GM08714 (cell line): ENCODE results near the gene THAP6.

Source experiments
- H3K4me3 ChIP-seq: fragments of 200-500 bp; sonication (Bioruptor generic); 2 replicates; pipeline ENCODE4 v1.5.1; 2014; ENCODE audit warnings: mild to moderate bottlenecking, low read length, inconsistent platforms
- ZNF274 ChIP-seq: IDR thresholded peaks from 2 replicates; pipeline ENCODE4 v1.6.1; 2012; ENCODE audit warnings: mild to moderate bottlenecking, low read depth, low read length

Gene THAP6

DNA sequence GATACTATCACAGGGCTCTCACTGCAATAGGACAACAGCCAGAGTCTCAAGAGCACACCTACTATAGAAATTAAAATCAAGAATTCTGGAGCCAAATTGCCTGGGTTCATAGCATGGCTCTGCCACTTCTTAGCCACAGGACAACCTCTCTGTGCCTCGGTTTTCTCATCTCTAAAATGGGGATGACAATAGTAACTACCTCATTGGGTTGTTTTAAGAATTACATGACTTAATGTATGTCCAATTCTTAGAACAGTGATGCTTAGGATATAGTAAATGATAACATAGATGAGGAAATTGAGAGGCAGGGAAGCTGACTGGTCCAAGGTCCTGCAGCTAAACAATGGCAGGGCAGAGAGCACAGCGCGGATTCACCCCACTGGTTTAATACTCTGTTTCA lies 30.6 kb downstream of the THAP6 start:
- no peak overlapping the region for H3K4me3 ChIP-seq
- no peak for TF ChIP-seq ZNF274

DNA sequence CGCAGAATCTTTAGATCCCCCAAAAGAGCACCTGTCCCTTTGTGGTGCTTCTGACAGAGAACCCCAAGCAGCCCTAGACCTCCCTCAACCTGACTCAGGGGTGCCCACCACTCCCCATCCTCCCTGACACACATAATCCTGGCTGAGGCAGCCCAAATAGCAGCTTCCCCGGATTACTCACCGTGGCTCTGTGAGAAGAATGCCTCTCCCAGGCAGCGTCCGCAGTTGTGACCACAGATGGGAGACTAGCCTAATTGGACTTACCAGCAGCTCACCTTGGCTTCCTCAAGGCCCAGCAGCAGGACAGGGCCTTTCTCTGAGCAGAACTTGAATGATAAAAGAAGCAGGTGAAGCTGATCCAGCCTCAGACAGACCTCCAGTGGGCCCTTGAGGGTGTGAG lies 31.3 kb downstream of the THAP6 start:
- H3K4me3 ChIP-seq, result no peak overlapping the region
- no peak for TF ChIP-seq ZNF274

DNA sequence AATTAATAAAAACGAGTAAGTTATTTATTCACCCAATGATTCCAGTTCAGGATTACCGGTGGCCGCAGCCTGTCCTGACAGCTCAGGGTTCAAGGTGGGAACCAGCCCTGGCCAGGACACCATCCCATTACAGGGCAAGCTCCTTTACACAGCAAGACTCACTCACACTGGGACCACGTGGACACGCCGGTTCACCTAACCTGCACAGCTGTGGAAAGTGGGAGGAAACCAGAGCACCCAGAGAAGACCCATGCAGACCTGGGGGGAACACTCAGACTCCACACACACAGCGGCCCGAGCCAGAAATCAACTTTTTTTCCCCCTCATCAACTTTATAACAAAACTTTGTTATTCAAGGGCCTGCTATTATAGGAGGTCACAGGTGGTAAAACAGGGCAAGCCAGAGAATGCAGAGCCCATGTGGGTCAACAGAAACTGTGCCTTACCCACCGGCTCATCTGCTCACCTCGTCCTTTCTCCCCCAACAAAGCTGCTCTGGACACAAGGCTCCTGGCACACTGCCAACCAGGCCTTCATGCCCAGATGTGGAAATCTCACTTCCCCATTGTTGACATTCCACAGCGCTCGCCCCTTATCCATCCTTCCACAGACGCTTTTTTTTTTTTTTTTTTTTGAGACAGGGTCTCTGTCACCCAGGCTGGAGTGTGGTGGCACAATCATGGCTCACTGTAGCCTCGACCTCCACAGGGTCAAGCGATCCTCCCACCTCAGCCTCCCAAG lies 33.5 kb downstream of the THAP6 start:
- TF ChIP-seq ZNF274, result no peak
- no peak overlapping the region for H3K4me3 ChIP-seq

DNA sequence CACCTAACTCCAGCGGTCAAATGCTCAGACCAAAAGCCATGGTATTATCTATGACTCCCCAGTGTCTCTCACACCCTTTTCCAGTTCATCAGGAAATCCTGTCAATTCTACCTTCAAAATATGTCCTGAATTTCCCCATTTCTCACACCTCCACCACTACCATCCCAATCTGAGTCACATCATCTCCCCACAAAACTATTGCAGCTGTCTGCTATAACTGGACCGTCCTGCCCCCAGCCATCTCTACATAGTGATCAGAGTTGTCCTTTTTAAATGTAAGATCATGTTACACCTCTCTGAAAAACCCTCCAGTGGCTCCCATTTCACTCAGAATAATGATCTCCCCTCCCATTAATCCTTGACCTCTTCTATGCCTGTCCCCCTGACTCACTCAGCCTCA lies 34.7 kb downstream of the THAP6 start:
- no peak for TF ChIP-seq ZNF274
- no peak overlapping the region for H3K4me3 ChIP-seq

DNA sequence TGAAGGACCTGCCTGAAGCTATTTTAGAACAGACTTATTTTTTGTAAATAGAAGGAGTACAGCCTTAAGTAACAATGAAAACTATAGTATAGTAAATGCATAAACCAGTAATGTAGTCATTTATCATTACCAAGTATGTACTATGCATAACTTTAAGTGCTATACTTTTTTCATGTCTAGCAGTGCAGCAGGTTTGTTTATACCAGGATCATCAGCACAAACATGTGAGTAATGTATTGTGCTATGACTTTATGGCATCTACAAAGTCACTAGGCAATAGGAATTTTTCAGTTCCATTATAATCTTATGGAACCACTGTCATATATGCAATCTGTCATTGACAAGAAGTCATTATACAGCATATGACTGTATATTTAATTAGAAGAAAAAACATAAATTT lies 38.2 kb downstream of the THAP6 start:
- TF ChIP-seq ZNF274, result no peak
- H3K4me3 ChIP-seq, result no peak overlapping the region

DNA sequence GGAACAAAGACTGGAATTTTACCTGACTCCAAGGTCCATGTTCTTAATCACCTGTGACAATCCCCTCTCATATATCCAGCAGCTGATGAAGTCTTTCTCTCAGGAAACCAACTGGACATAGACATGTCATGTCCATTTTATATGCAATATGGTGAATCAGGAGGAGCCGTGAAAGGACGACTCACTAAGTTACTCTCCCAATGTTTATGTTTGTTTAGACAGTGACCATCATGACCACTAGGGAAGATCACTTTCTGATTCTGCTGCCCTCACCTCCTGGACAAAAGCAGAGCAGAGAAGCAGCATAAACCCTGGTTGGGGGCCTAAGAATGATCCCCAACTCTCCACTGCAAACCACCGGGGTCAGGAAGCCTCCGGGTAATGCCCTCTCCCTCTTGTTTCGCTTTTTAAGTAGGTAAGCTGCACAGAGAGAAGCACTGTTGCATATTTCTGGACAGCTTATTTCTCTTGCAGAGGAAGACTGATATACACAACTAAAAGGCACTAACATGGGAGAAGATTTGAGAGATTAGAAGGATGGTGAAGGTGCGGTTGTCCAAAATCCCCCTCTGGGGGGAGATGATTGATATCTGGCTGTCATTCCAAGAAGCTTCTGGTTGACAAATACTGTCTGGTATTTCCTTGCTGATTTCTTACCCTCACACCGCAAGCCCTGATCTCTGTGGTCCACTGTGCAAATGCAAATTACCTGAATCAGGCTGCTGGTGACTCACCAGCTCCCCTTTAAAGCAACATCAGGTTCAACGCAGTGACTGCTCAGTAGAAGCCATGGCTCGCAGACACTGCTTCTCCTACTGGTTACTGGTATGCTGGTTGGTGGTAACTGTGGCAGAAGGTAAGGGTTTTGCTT lies 41.3 kb downstream of the THAP6 start, which contains the start of gene ODAPH:
ODAPH (plus strand) TSS at position 773 of the 871 bp plus-strand sequence; CDS start at position 790, 17 bp downstream.
- H3K4me3 ChIP-seq, result no peak within 1 kb of the TSS
- TF ChIP-seq ZNF274, result no peak

DNA sequence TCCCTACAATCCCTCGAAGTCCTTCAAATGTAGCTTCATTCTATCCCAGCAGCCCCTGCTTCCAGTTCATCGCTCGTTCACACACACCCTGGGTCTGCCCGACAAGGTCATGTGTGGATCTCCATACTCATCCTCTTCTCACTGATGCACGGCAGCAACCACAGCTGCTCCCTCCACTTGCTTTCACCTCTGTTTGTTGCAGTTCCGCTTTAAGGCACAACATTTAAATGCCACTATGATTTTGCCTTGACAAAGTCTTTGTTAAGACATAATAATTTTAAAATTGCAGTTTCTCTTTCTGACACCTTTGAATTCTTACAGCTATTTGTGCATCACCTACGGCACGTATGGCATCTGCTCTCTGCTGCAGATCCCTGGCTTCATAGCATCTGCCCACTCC lies 43.4 kb downstream of the THAP6 start:
- H3K4me3 ChIP-seq, result no peak overlapping the region
- no peak for TF ChIP-seq ZNF274

DNA sequence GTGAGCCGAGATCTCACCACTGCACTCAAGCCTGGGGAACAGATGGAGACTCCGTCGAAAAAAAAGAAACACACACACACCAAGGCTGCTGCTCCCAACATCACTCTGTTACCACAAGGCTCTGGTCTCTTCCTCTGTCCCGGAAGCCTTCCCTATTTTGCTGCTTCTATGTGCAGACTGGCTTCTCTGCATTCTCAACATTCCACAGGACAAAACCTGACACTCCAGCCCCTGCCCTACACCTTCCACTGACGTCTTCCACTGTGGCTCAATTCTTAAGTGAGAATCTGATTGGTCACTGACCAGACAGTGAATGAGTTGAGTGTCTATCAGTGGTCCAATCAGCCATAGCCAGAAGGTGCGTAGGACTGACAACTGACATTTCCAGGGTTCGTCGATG lies 47.5 kb downstream of the THAP6 start:
- no peak for TF ChIP-seq ZNF274
- no peak overlapping the region for H3K4me3 ChIP-seq

DNA sequence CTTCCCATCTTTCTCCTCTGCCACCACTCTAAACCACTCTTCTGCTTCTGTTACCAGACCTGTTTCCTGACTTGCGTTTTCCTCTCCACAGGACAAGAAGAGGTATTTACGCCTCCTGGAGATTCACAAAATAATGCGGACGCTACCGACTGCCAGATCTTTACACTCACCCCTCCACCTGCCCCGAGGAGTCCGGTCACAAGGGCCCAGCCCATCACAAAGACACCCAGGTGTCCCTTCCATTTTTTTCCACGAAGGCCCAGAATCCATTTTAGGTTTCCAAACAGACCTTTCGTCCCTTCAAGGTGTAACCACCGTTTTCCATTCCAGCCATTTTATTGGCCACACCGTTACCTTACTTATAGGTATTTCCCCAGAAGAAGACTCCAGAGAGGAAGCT lies 49.8 kb downstream of the THAP6 start:
- TF ChIP-seq ZNF274, result no peak
- H3K4me3 ChIP-seq, result no peak overlapping the region

DNA sequence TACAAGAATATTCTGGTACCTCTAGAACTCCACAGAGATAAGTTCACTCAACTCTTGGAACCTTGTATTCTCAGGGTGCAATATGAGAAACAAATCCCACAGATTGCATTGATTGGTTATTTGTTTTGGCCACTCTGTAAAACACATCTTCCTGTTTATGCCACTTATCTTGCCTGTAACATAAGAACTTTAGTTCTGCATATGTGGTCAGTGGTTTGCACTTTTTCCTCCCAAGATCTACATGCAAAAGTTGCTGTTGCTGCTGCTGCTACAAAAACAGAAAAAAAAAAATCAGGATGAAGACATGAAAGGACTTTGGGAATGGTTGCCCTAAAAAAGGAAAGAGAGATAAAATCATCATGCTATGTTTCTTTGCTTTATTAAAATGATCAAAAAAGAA lies 51.2 kb downstream of the THAP6 start:
- H3K4me3 ChIP-seq, result no peak overlapping the region
- no peak for TF ChIP-seq ZNF274

DNA sequence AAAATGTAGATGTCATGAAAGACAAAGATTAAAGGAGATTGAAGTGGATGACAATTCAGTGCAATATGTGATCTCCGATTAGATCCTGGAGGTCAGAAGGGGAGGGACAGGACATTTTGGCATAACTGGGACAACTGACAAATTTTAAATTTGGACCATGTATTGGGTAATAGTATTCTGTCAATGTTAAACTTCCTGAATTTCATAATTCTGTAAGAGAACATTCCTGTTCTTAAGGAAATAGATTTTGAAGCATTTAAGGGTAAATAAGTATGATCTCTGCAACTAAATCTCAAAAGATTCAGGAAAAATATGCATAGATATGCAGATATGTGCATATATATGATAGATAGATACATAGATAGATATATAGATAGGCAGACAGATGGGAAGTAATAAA lies 52.6 kb downstream of the THAP6 start:
- no peak for TF ChIP-seq ZNF274
- H3K4me3 ChIP-seq, result no peak overlapping the region

DNA sequence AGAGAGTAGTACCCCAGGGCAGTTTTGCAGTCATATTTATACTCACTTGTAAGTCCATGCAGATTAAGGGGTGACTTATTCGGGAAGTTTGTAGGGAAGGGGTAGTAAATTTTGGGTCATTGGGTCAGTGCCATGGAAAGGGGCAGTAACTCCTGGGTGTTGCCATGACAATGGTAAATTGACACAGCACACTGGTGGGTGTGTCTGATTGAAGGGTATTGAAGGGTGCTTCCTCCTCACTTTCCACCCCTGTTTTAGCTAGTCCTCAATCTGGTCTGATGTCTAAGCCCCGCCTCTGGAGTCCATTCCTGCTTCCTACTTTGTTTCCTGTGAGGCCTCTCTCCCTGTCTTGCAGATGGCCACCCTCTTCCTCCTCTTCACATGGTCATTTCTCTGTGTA lies 53.5 kb downstream of the THAP6 start:
- H3K4me3 ChIP-seq, result no peak overlapping the region
- no peak for TF ChIP-seq ZNF274
